Lower lobe of right lung (tissue), 1 donor: Measurements from ENCODE around the gene MRPL28. TPM values are rescaled to one million over a fixed set of nuclear protein-coding genes. Genes with fewer than 3 reads are reported as not detected.

Experiments used
- total RNA-seq: library from RNA; stranded (reverse); fragmentation: NEBNext Ultra II Directional; extraction: Animal tissue kit (Norgen Biotek cat#: 25700); gene quantifications from one replicate; pipeline ENCODE4 v1.2.1, GENCODE V29; 2021
- donor health status: DM: no; HTN: yes; CAD: no; lungs with severe emphysema.

Gene MRPL28
- total RNA-seq, 1 donor from 2014 or later: 43.4 TPM

Other genes starting within 250 kb of the MRPL28 start
- 29.1 TPM for gene NPRL3, start 231.9 kb downstream of the MRPL28 start, total RNA-seq
- not detected for gene HBZ, start 217.9 kb downstream of the MRPL28 start, total RNA-seq
- not detected for gene HBM, start 204.6 kb downstream of the MRPL28 start, total RNA-seq
- 232 TPM for gene HBA2, start 197.7 kb downstream of the MRPL28 start, total RNA-seq
- 217 TPM for gene HBA1, start 193.9 kb downstream of the MRPL28 start, total RNA-seq
- not detected for gene HBQ1, start 190.1 kb downstream of the MRPL28 start, total RNA-seq
- 70.9 TPM for gene LUC7L, start 141.1 kb downstream of the MRPL28 start, total RNA-seq
- gene FAM234A, start 135.7 kb downstream of the MRPL28 start, total RNA-seq: 51.7 TPM
- gene RGS11, start 94.6 kb downstream of the MRPL28 start, total RNA-seq: 8.2 TPM
- gene ARHGDIG, start 89.9 kb downstream of the MRPL28 start, total RNA-seq: not detected
- gene PDIA2, start 87.4 kb downstream of the MRPL28 start, total RNA-seq: not detected
- gene AXIN1, start 17.8 kb downstream of the MRPL28 start, total RNA-seq: 22.4 TPM
- 55.8 TPM for gene PGAP6, start 11.4 kb upstream of the MRPL28 start, total RNA-seq
- gene NME4, start 26.7 kb upstream of the MRPL28 start, total RNA-seq: 42.3 TPM
- 10.1 TPM for gene DECR2, start 31.3 kb upstream of the MRPL28 start, total RNA-seq
- gene RAB11FIP3, start 55.1 kb upstream of the MRPL28 start, total RNA-seq: 32.2 TPM
- gene CAPN15, start 157.2 kb upstream of the MRPL28 start, total RNA-seq: 44.3 TPM
- gene PRR35, start 189.9 kb upstream of the MRPL28 start, total RNA-seq: not detected
- 2.7 TPM for gene NHLRC4, start 196.5 kb upstream of the MRPL28 start, total RNA-seq
- gene PIGQ, start 199.4 kb upstream of the MRPL28 start, total RNA-seq: 68.9 TPM
- 40.1 TPM for gene RAB40C, start 219.5 kb upstream of the MRPL28 start, total RNA-seq